Measurements from ENCODE around the gene PRM3. TPM values are rescaled to one million over a fixed set of nuclear protein-coding genes. Genes with fewer than 3 reads are reported as not detected.
A peak's percentile ranks its signal among the peaks of the same experiment; 100 is the strongest.

PRM3 gene
- total RNA-seq, 1 donor from 2014 or later = not detected

- no peak overlapping the region for H3K27ac Mint-ChIP-seq (ENCODE audit: unreplicated experiment)
- no peak for DNase-seq (ENCODE audit: low read depth, low spot score)
- peak overlapping the region; percentile 68 for H3K4me3 Mint-ChIP-seq
- H3K36me3 Mint-ChIP-seq (ENCODE audit: low read depth) = no peaks in the 10 kb centered on the region
- TF ChIP-seq CTCF (conservative IDR thresholded peaks at IDR 0.05) = no peak
- H3K4me1 Mint-ChIP-seq = peaks cover 6% of the 10 kb centered on the region
- peaks cover 35% of the 10 kb centered on the region for H3K27me3 Mint-ChIP-seq (ENCODE audit: low read depth)
- H3K9me3 Mint-ChIP-seq = no peaks in the 10 kb centered on the region
These were observed 20.1 kb downstream of the PRM3 start for GRCh38 chr16:11253009-11253994.

GRCh38 chr16:11252482-11252931, 20.9 kb downstream of the PRM3 start:
- H3K4me1 Mint-ChIP-seq = peaks cover 6% of the 10 kb centered on the region
- no peaks in the 10 kb centered on the region for H3K9me3 Mint-ChIP-seq
- DNase-seq (ENCODE audit: low read depth, low spot score) = no peak
- no peak overlapping the region for H3K27ac Mint-ChIP-seq (ENCODE audit: unreplicated experiment)
- peaks cover 34% of the 10 kb centered on the region for H3K27me3 Mint-ChIP-seq (ENCODE audit: low read depth)
- TF ChIP-seq CTCF (conservative IDR thresholded peaks at IDR 0.05) = no peak
- H3K4me3 Mint-ChIP-seq = peak overlapping the region; percentile 68
- no peaks in the 10 kb centered on the region for H3K36me3 Mint-ChIP-seq (ENCODE audit: low read depth)

- Mint-ChIP-seq H3K4me3 (peak overlapping the region; percentile 27), H3K4me1 (no peaks in the 10 kb centered on the region), H3K27me3 (ENCODE audit: low read depth) (peaks cover 27% of the 10 kb centered on the region), H3K9me3 (no peaks in the 10 kb centered on the region), H3K36me3 (ENCODE audit: low read depth) (no peaks in the 10 kb centered on the region), H3K27ac (ENCODE audit: unreplicated experiment) (no peak overlapping the region)
- DNase-seq (ENCODE audit: low read depth, low spot score) = no peak
- no peak for TF ChIP-seq CTCF (conservative IDR thresholded peaks at IDR 0.05)
These were observed 21.6 kb downstream of the PRM3 start for GRCh38 chr16:11251525-11252481.

- Mint-ChIP-seq H3K9me3 (no peaks in the 10 kb centered on the region), H3K36me3 (ENCODE audit: low read depth) (no peaks in the 10 kb centered on the region), H3K27ac (ENCODE audit: unreplicated experiment) (no peak overlapping the region), H3K4me1 (no peaks in the 10 kb centered on the region), H3K27me3 (ENCODE audit: low read depth) (peaks cover 24% of the 10 kb centered on the region), H3K4me3 (no peak overlapping the region)
- no peak for TF ChIP-seq CTCF (conservative IDR thresholded peaks at IDR 0.05)
- no peak for DNase-seq (ENCODE audit: low read depth, low spot score)
These were observed 22.5 kb downstream of the PRM3 start for GRCh38 chr16:11250786-11251524.
